GM12878 (cell line): ENCODE data around the gene GNPNAT1. TPM values are rescaled to one million over a fixed set of nuclear protein-coding genes. Genes with fewer than 3 reads are reported as not detected.

ENCODE experiments used
- ATAC-seq: fragments of 200-7000 bp; cut with Tn5 transposase; 3 replicates; pipeline ENCODE4 v1.9.1; 2020; ENCODE audit warnings: mild to moderate bottlenecking, moderate library complexity
- BruUV-seq: library from RNA; stranded (reverse); fragments of 400-500 nt; replicated peaks from 2 replicates; lab custom pipeline; 2021; lab: Mats Ljungman, UMichigan
- CTCF ChIA-PET: fragments of 300-600 bp; sonication (Branson Sonifier 250); formaldehyde crosslinking; extraction: SDS; loops from one replicate; lab custom pipeline; 2021; ENCODE audit warnings: inconsistent platforms; lab: Yijun Ruan, JAX
- POLR2A ChIA-PET: fragments of 350-600 bp; formaldehyde crosslinking; extraction: SDS; loops from one replicate; lab custom pipeline; 2021; ENCODE audit warnings: inconsistent platforms; lab: Charles Lee
- RAD21 ChIA-PET: fragments of 300-600 bp; sonication (Branson Sonifier 250); formaldehyde crosslinking; loops from one replicate; lab custom pipeline; 2023; ENCODE audit warnings: antibody characterized with exemption; ENCODE audit not compliant: unreplicated experiment; lab: Charles Lee
- SMC1A ChIA-PET: fragments of 300-600 bp; sonication (Branson Sonifier 250); formaldehyde crosslinking; loops from one replicate; lab custom pipeline; 2023; ENCODE audit not compliant: unreplicated experiment, uncharacterized antibody; lab: Charles Lee
- DNase-seq: peaks from one replicate; pipeline ENCODE4 v3.0.0-alpha.2; 2011; ENCODE audit warnings: low read depth, low spot score
- FAIRE-seq: peaks from 3 replicates; lab custom pipeline; 2011; peaks lifted over from hg19 to GRCh38; lab: Jason Lieb, UNC
- H2AFZ ChIP-seq: 2 replicates; pipeline ENCODE4 v1.6.0; 2011; ENCODE audit warnings: low read depth, low read length, control low read depth; ENCODE audit not compliant: control insufficient read depth
- H3K27ac ChIP-seq: 2 replicates; pipeline ENCODE4 v1.5.1; 2011; ENCODE audit warnings: control low read depth; ENCODE audit not compliant: control insufficient read depth, insufficient read depth
- H3K27me3 ChIP-seq, 2 experiments: replicated peaks in 1 of 2; 2 replicates each; pipeline versions ENCODE4 v1.6.0 to v1.6.1; 2011; ENCODE audit warnings: low read length in 1 of 2; ENCODE audit not compliant: control insufficient read depth in 2 of 2, insufficient read depth in 2 of 2
- H3K36me3 ChIP-seq, 2 experiments: 2 replicates each; pipeline ENCODE4 v1.5.1; 2011; ENCODE audit warnings: low read length in 1 of 2; ENCODE audit not compliant: control insufficient read depth in 2 of 2, insufficient read depth in 2 of 2
- H3K4me1 ChIP-seq: 2 replicates; pipeline ENCODE4 v1.6.1; 2011; ENCODE audit warnings: mild to moderate bottlenecking, low read length, moderate library complexity, mixed read lengths; ENCODE audit not compliant: control insufficient read depth, insufficient read depth
- H3K4me2 ChIP-seq: 2 replicates; pipeline ENCODE4 v1.6.0; 2011; ENCODE audit warnings: control low read depth; ENCODE audit not compliant: control insufficient read depth, insufficient read depth
- H3K4me3 ChIP-seq: fragments of 200-600 bp; sonication (generic); 2 replicates; pipeline ENCODE4 v1.5.1; 2016
- H3K79me2 ChIP-seq: 2 replicates; pipeline ENCODE4 v1.6.0; 2011; ENCODE audit warnings: low read length; ENCODE audit not compliant: control insufficient read depth, insufficient read depth
- H3K9ac ChIP-seq: 2 replicates; pipeline ENCODE4 v1.8.0; 2011; ENCODE audit warnings: low read length, control low read depth, mixed read lengths; ENCODE audit not compliant: control insufficient read depth, insufficient read depth
- H3K9me3 ChIP-seq: replicated peaks from 3 replicates; pipeline ENCODE4 v1.5.1; 2011; ENCODE audit warnings: mild to moderate bottlenecking, low read length; ENCODE audit not compliant: control insufficient read depth, insufficient read depth
- H4K20me1 ChIP-seq: 2 replicates; pipeline ENCODE4 v1.6.0; 2011; ENCODE audit not compliant: control insufficient read depth, insufficient read depth
- FOXM1 ChIP-seq: IDR thresholded peaks from 2 replicates; pipeline ENCODE4 v1.6.1; 2012; ENCODE audit warnings: low read depth, mild to moderate bottlenecking, inconsistent platforms, low read length, moderate library complexity
- GATAD2B ChIP-seq: fragments of 450-650 bp; conservative IDR thresholded peaks from 2 replicates; pipeline ENCODE4 v1.6.1; 2017; ENCODE audit warnings: low read depth, mild to moderate bottlenecking, moderate library complexity
- HCFC1 ChIP-seq: fragments of 150-350 bp; IDR thresholded peaks from 2 replicates; pipeline ENCODE4 v1.6.1; 2014; ENCODE audit warnings: low read length
- JUND ChIP-seq: IDR thresholded peaks from 2 replicates; pipeline ENCODE4 v1.6.1; 2012; ENCODE audit warnings: low read depth, mild to moderate bottlenecking, low read length, improper control_type of control experiment, moderate library complexity
- MYC ChIP-seq: IDR thresholded peaks from 2 replicates; pipeline ENCODE4 v1.6.1; 2011; ENCODE audit warnings: mild to moderate bottlenecking, low read length, moderate library complexity, inconsistent platforms; ENCODE audit not compliant: insufficient read depth, insufficient replicate concordance, insufficient read length, severe bottlenecking
- PAX5 ChIP-seq: IDR thresholded peaks from 2 replicates; pipeline ENCODE4 v1.6.1; 2011; ENCODE audit warnings: low read depth, low read length, borderline replicate concordance
- RCOR1 ChIP-seq: conservative IDR thresholded peaks from 2 replicates; pipeline ENCODE4 v1.6.1; 2012; ENCODE audit warnings: low read depth, low read length, improper control_type of control experiment
- SMAD1 ChIP-seq: fragments of 450-650 bp; IDR thresholded peaks from 2 replicates; pipeline ENCODE4 v1.6.1; 2018; ENCODE audit warnings: mild to moderate bottlenecking, low read depth; ENCODE audit not compliant: partially characterized antibody
- SMAD5 ChIP-seq: IDR thresholded peaks from 2 replicates; pipeline ENCODE4 v1.6.1; 2016; ENCODE audit warnings: antibody characterized with exemption, low read depth
- SRF ChIP-seq, 2 experiments: IDR thresholded peaks; 2 replicates each; pipeline ENCODE4 v1.6.1; 2011; ENCODE audit warnings: low read depth in 2 of 2, low read length in 2 of 2, mild to moderate bottlenecking in 1 of 2, moderate library complexity in 1 of 2
- ZNF274 ChIP-seq: IDR thresholded peaks from one replicate; pipeline ENCODE4 v1.8.0; 2011; ENCODE audit not compliant: insufficient read length, insufficient read depth
- ZSCAN29 ChIP-seq: fragments of 450-650 bp; IDR thresholded peaks from 2 replicates; pipeline ENCODE4 v1.6.1; 2017; ENCODE audit warnings: mild to moderate bottlenecking, moderate library complexity
- WGBS: methylation state at CpG from one replicate; pipeline ENCODE4 v1.1.6; 2016; ENCODE audit warnings: low lambda C conversion rate; ENCODE audit not compliant: insufficient replicate concordance, insufficient coverage; ENCODE audit errors: missing lambda C conversion rate; 5-methylcytosine and 5-hydroxymethylcytosine counted together
- in situ Hi-C: fragments of 300-500 bp; cut with MboI; formaldehyde crosslinking; loops from 9 replicates; pipeline ENCODE4 v1.14.3; 2018; ENCODE audit warnings: mixed read lengths
- intact Hi-C: fragments of 100-400 bp; cut with micrococcal nuclease; formaldehyde crosslinking; loops from one replicate; pipeline ENCODE4 v1.14.2; 2022; ENCODE audit not compliant: unreplicated experiment
- polyA plus RNA-seq, 11 experiments: library from polyadenylated mRNA; depleted of rRNA in 4 of 11; unstranded in 6 of 11; stranded (reverse) in 5 of 11; fragments of >200 nt; fragmentation: Nextera tagmentation in 4 of 11; fragmentation: Illumina TruSeq in 1 of 11; extraction: Ambion mirVana in 4 of 11; extraction: Trizol in 1 of 11; gene quantifications; 1 replicate in 1 of 11; 2 replicates in 10 of 11; pipeline versions ENCODE4 v1.2.1 to v1.2.3, GENCODE V29; 2011 to 2016; ENCODE audit warnings: inconsistent platforms in 2 of 11, missing spikeins in 2 of 11, low read depth in 1 of 11
- total RNA-seq, 4 experiments: library from RNA; depleted of rRNA in 3 of 4; stranded (reverse); fragments of >200 nt in 3 of 4; fragmentation: Illumina TruSeq in 1 of 4; extraction: Trizol in 1 of 4; gene quantifications; 2 replicates each; pipeline versions ENCODE4 v1.2.1 to v1.2.3, GENCODE V29; 2013 to 2021

Gene GNPNAT1
- total and polyA plus RNA-seq, 10 of the 15 experiments (the other 5 are each of a cell fraction or from before 2014, with no cell fraction given), result 18.9 to 52.6 (median 28.2) TPM

GRCh38 chr14:52792097-52792415 lies 649 bp upstream of the GNPNAT1 start:
- Histone ChIP-seq H3K27ac (no peak overlapping the region), H3K9ac (no peak overlapping the region), H3K4me2 (peak overlapping the region; percentile 42), H4K20me1 (no peaks in the 10 kb centered on the region), H3K36me3 (no peaks in the 10 kb centered on the region), H3K79me2 (peaks cover 31% of the 10 kb centered on the region), H3K4me3 (no peak overlapping the region), H3K27me3 (no peaks in the 10 kb centered on the region), H3K4me1 (no peaks in the 10 kb centered on the region), H3K9me3 (no peaks in the 10 kb centered on the region), H2AFZ (peak overlapping the region; percentile 72)
- intact Hi-C loops, result loop anchor here (5.0 kb wide), 1 partner anchor 240 kb away; the partner anchor contains the start of genes GPR137C and TXNDC16
- BruUV-seq, result no TSS peak
- POLR2A ChIA-PET, result interaction anchor here (0.5 kb wide), 1 partner anchor 61 kb away, joined by 5 read pairs; no protein-coding TSS in a partner anchor
- in situ Hi-C loops, result no loop called here
- DNase-seq (no peak), ATAC-seq (no peak), FAIRE-seq (no peak)
- RAD21 ChIA-PET, result no interaction called here
- TF ChIP-seq ZNF274, result no peak
- no peak for TF ChIP-seq FOXM1
- TF ChIP-seq PAX5, result no peak
- SMC1A ChIA-PET, result interaction anchor here (1.2 kb wide), 1 partner anchor 9 kb away, joined by 3 read pairs; no protein-coding TSS in a partner anchor
- WGBS, result 76% methylated on average over 7 of the region's 7 CpGs
- CTCF ChIA-PET, result no interaction called here

GRCh38 chr14:52790756-52791222 lies 618 bp downstream of the GNPNAT1 start:
- ChIA-PET CTCF (interaction anchor here (0.9 to 1.2 kb wide), 3 partner anchors 48 to 170 kb away, joined by 3 to 4 read pairs (median 4); partner anchors contain the start of gene STYX), RAD21 (interaction anchor here (1.0 to 1.2 kb wide), 3 partner anchors 48 to 158 kb away, joined by 3 to 4 read pairs (median 4); no protein-coding TSS in a partner anchor), SMC1A (interaction anchor here (0.5 to 1.7 kb wide), 6 partner anchors 8 to 171 kb away, joined by 3 to 6 read pairs (median 3); no protein-coding TSS in a partner anchor)
- WGBS, result under 1% methylated on average over 26 of the region's 26 CpGs
- no peak for DNase-seq
- in situ Hi-C loops (no loop called here), intact Hi-C loops (loop anchor here (5.0 kb wide), 1 partner anchor 238 kb away; the partner anchor contains the start of genes GPR137C and TXNDC16)
- no peak for FAIRE-seq
- H3K4me2 ChIP-seq, result peak overlapping the region; percentile 82
- no peaks in the 10 kb centered on the region for H3K9me3 ChIP-seq
- H3K27me3 ChIP-seq, result no peaks in the 10 kb centered on the region
- peak; percentile 5 for ATAC-seq
- no peaks in the 10 kb centered on the region for H4K20me1 ChIP-seq
- peak overlapping the region; percentile 78 for H3K4me3 ChIP-seq
- H3K4me1 ChIP-seq, result no peaks in the 10 kb centered on the region
- BruUV-seq, result TSS peak; percentile 52
- peak overlapping the region; percentile 86 for H2AFZ ChIP-seq
- peaks cover 31% of the 10 kb centered on the region for H3K79me2 ChIP-seq
- H3K9ac ChIP-seq, result peak overlapping the region; percentile 69
- H3K27ac ChIP-seq, result peak overlapping the region; percentile 61
- no peaks in the 10 kb centered on the region for H3K36me3 ChIP-seq
- no peak for TF ChIP-seq SMAD1
- no peak for TF ChIP-seq ZSCAN29
- peak; percentile 39 for TF ChIP-seq MYC
- no peak for TF ChIP-seq SRF (IDR thresholded peaks at IDR 0.05; ENCODE audit: low read depth in 2 of 2, low read length in 2 of 2)
- no peak for TF ChIP-seq JUND
- TF ChIP-seq SMAD5, result 0 out of 2 replicates have a peak, but pooled peaks have one; percentile 9
- 0 out of 2 replicates have a peak, but pooled peaks have one; percentile 4 for TF ChIP-seq HCFC1
- no peak for TF ChIP-seq RCOR1
- TF ChIP-seq GATAD2B, result 0 out of 2 replicates have a peak, but pooled peaks have one; percentile 12
- TF ChIP-seq, all 136 proteins: peak for 4
- POLR2A ChIA-PET, result no interaction called here
